Measurements from ENCODE around the gene CD68.

CD68 gene

GRCh38 chr17:7587420-7588151, 8.1 kb downstream of the CD68 start:
- peaks cover 15 to 37% (median 18%) of the 10 kb centered on the region in 3 donors for H3K36me3 ChIP-seq
- no peak for TF ChIP-seq CTCF (IDR thresholded peaks at IDR 0.05)
- H3K4me1 ChIP-seq: peaks cover 6 to 43% (median 33%) of the 10 kb centered on the region in 4 donors
- no peak overlapping the region for H3K4me3 ChIP-seq
- peak in 1 of 2 donors; percentile 37 for DNase-seq
- peak overlapping the region in 1 of 2 donors; percentile 71 for H3K27ac ChIP-seq
- no peaks in the 10 kb centered on the region for H3K9me3 ChIP-seq
- intact Hi-C loops (cut with DNase I; ENCODE audit: low total_unique reads): loop anchor here (2.0 kb wide), 1 partner anchor 69 kb away; no protein-coding TSS in a partner anchor
- H3K27me3 ChIP-seq: no peaks in the 10 kb centered on the region

GRCh38 chr17:7588553-7589203, 9.2 kb downstream of the CD68 start:
- Histone ChIP-seq H3K27ac (peak overlapping the region; percentile 57 to 71), H3K4me3 (peak overlapping the region; percentile 48 to 62), H3K4me1 (peaks cover 0 to 35% (median 25%) of the 10 kb centered on the region in 4 donors), H3K9me3 (no peaks in the 10 kb centered on the region), H3K27me3 (no peaks in the 10 kb centered on the region), H3K36me3 (peaks cover 26 to 48% (median 29%) of the 10 kb centered on the region in 3 donors)
- no peak for DNase-seq
- intact Hi-C loops (cut with DNase I; ENCODE audit: low total_unique reads): loop anchor here (2.0 kb wide), 1 partner anchor 70 kb away; no protein-coding TSS in a partner anchor
- TF ChIP-seq CTCF (IDR thresholded peaks at IDR 0.05): no peak

- Histone ChIP-seq H3K4me1 (peaks cover 0 to 33% (median 23%) of the 10 kb centered on the region in 4 donors), H3K4me3 (peak overlapping the region; percentile 48 to 62), H3K27ac (peak overlapping the region; percentile 57 to 71), H3K27me3 (no peaks in the 10 kb centered on the region), H3K36me3 (peaks cover 32 to 55% (median 36%) of the 10 kb centered on the region in 3 donors), H3K9me3 (no peaks in the 10 kb centered on the region)
- TF ChIP-seq CTCF (IDR thresholded peaks at IDR 0.05): peak; percentile 88
- DNase-seq: peak; percentile 90
- intact Hi-C loops (cut with DNase I; ENCODE audit: low total_unique reads): loop anchor here (2.0 kb wide), 1 partner anchor 71 kb away; no protein-coding TSS in a partner anchor
Measured at GRCh38 chr17:7589204-7589868, 9.9 kb downstream of the CD68 start.

- peak within 1 kb of the TSS; percentile 48 to 62 for H3K4me3 ChIP-seq
- no peak for DNase-seq
- H3K27me3 ChIP-seq: no peaks in the 10 kb centered on the region
- no peaks in the 10 kb centered on the region for H3K9me3 ChIP-seq
- H3K4me1 ChIP-seq: peaks cover 0 to 25% (median 17%) of the 10 kb centered on the region in 4 donors
- peak within 1 kb of the TSS; percentile 57 to 71 for H3K27ac ChIP-seq
- no peak for TF ChIP-seq CTCF (IDR thresholded peaks at IDR 0.05)
- peaks cover 40 to 62% (median 43%) of the 10 kb centered on the region in 3 donors for H3K36me3 ChIP-seq
- intact Hi-C loops (cut with DNase I; ENCODE audit: low total_unique reads): loop anchor here (2.0 kb wide), 1 partner anchor 71 kb away; no protein-coding TSS in a partner anchor
Measured at GRCh38 chr17:7589891-7590691, 10.7 kb downstream of the CD68 start, which contains the start of gene SOX15. TSS of gene SOX15 (minus strand) at chr17:7590094. CDS start at chr17:7589676, 418 bp downstream.

GRCh38 chr17:7590743-7591142, 11.3 kb downstream of the CD68 start:
- Histone ChIP-seq H3K9me3 (no peaks in the 10 kb centered on the region), H3K27ac (no peak overlapping the region), H3K4me3 (no peak overlapping the region), H3K36me3 (peaks cover 47 to 69% (median 50%) of the 10 kb centered on the region in 3 donors), H3K27me3 (no peaks in the 10 kb centered on the region), H3K4me1 (peaks cover 0 to 22% (median 16%) of the 10 kb centered on the region in 4 donors)
- no peak for DNase-seq
- intact Hi-C loops (cut with DNase I; ENCODE audit: low total_unique reads): no loop called here
- TF ChIP-seq CTCF (IDR thresholded peaks at IDR 0.05): no peak
